K562 (cell line): ENCODE results near the gene ZDHHC17. TPM values are rescaled to one million over a fixed set of nuclear protein-coding genes. Genes with fewer than 3 reads are reported as not detected.

Experiments
- DEAF1 ChIP-seq: fragments of 450-650 bp; formaldehyde crosslinking; IDR thresholded peaks from 2 replicates; pipeline ENCODE4 v1.4.0; 2020; ENCODE audit warnings: mild to moderate bottlenecking, moderate library complexity
- EHMT2 ChIP-seq: fragments of 450-650 bp; IDR thresholded peaks from 2 replicates; pipeline ENCODE4 v1.6.1; 2018; ENCODE audit warnings: antibody characterized with exemption
- ETS1 ChIP-seq: conservative IDR thresholded peaks from 2 replicates; pipeline ENCODE4 v1.6.1; 2011; ENCODE audit warnings: low read depth, mild to moderate bottlenecking, low read length; ENCODE audit not compliant: control insufficient read depth
- ETV5 ChIP-seq: sonication (generic); formaldehyde crosslinking; IDR thresholded peaks from 2 replicates; pipeline ENCODE4 v1.4.0; 2020; ENCODE audit warnings: low read depth, mild to moderate bottlenecking, missing genetic modification reagents
- GATAD2B ChIP-seq: fragments of 450-650 bp; IDR thresholded peaks from 2 replicates; pipeline ENCODE4 v1.6.1; 2017; ENCODE audit warnings: mild to moderate bottlenecking, borderline replicate concordance
- GTF3C2 ChIP-seq: IDR thresholded peaks from 3 replicates; pipeline ENCODE4 v1.6.1; 2011; ENCODE audit warnings: borderline replicate concordance, mild to moderate bottlenecking, moderate library complexity; ENCODE audit not compliant: insufficient read length; ENCODE audit errors: extremely low read depth
- MED1 ChIP-seq: sonication (generic); formaldehyde crosslinking; IDR thresholded peaks from 2 replicates; pipeline ENCODE4 v1.8.1; 2023; ENCODE audit warnings: missing genetic modification reagents, borderline replicate concordance
- NCOA2 ChIP-seq, 2 experiments: fragments of 450-650 bp; IDR thresholded peaks; 2 replicates each; pipeline ENCODE4 v1.6.1; 2018; ENCODE audit warnings: mild to moderate bottlenecking in 2 of 2, moderate library complexity in 1 of 2; ENCODE audit not compliant: partially characterized antibody in 2 of 2
- NFYB ChIP-seq: IDR thresholded peaks from 2 replicates; pipeline ENCODE4 v1.6.1; 2011; ENCODE audit warnings: mild to moderate bottlenecking, moderate library complexity; ENCODE audit not compliant: insufficient read length; ENCODE audit errors: extremely low read depth
- POLR2H ChIP-seq: IDR thresholded peaks from 2 replicates; pipeline ENCODE4 v1.6.1; 2016; ENCODE audit warnings: missing genetic modification characterization, low read depth, mild to moderate bottlenecking, control low read depth, missing compliant biosample characterization, moderate library complexity
- STAG1 ChIP-seq: sonication (generic); formaldehyde crosslinking; IDR thresholded peaks from 2 replicates; pipeline ENCODE4 v1.5.0; 2020; ENCODE audit warnings: missing genetic modification reagents, borderline replicate concordance
- THAP12 ChIP-seq: fragments of 250-450 bp; sonication (Bioruptor Pico); IDR thresholded peaks from 2 replicates; pipeline ENCODE4 v1.9.0; 2021; ENCODE audit warnings: mild to moderate bottlenecking, inconsistent platforms
- ZNF140 ChIP-seq: fragments of 250-450 bp; sonication (Bioruptor Pico); IDR thresholded peaks from 2 replicates; pipeline ENCODE4 v1.8.0; 2021; ENCODE audit warnings: moderate library complexity, mild to moderate bottlenecking, inconsistent platforms
- ZNF740 ChIP-seq, 3 experiments: fragments of 200-800 bp in 1 of 3; sonication (Bioruptor generic) in 1 of 3; sonication (generic) in 1 of 3; formaldehyde crosslinking in 1 of 3; IDR thresholded peaks; 2 replicates each; pipeline versions ENCODE4 v1.6.1 to v1.8.0; 2016 to 2022; ENCODE audit warnings: mild to moderate bottlenecking in 2 of 3, missing compliant biosample characterization in 2 of 3, missing genetic modification characterization in 2 of 3, missing genetic modification reagents in 1 of 3
- ZNF780A ChIP-seq: fragments of 250-450 bp; sonication (Bioruptor Pico); IDR thresholded peaks from 2 replicates; pipeline ENCODE4 v1.5.0; 2021; ENCODE audit warnings: mild to moderate bottlenecking
- polyA plus RNA-seq, 8 experiments: library from polyadenylated mRNA; depleted of rRNA in 4 of 8; stranded (reverse) in 5 of 8; unstranded in 3 of 8; fragments of >200 nt; fragmentation: Nextera tagmentation in 2 of 8; fragmentation: Illumina TruSeq in 1 of 8; extraction: Ambion mirVana in 2 of 8; extraction: Trizol in 1 of 8; gene quantifications; 2 replicates each; pipeline versions ENCODE4 v1.2.1 to v1.2.3, GENCODE V29; 2011 to 2014; ENCODE audit warnings: inconsistent platforms in 1 of 8, missing spikeins in 1 of 8
- total RNA-seq, 7 experiments: library from RNA; depleted of rRNA in 6 of 7; stranded (reverse); fragments of >200 nt in 6 of 7; fragmentation: Illumina TruSeq in 2 of 7; extraction: Trizol in 2 of 7; gene quantifications; 2 replicates each; pipeline versions ENCODE4 v1.2.1 to v1.2.3, GENCODE V29; 2011 to 2021; ENCODE audit warnings: low replicate concordance in 1 of 7

Gene ZDHHC17
- total and polyA plus RNA-seq, 9 of the 15 experiments (the other 6 are each of a cell fraction or from before 2014, with no cell fraction given), result 6.7 to 66.0 (median 27.5) TPM

- TF ChIP-seq POLR2H (tag), result peak; percentile 85
- TF ChIP-seq THAP12 (CRISPR knock-in tag), result peak; percentile 75
- no peak for TF ChIP-seq ZNF740 (CRISPR knock-in tag; IDR thresholded peaks at IDR 0.05)
- TF ChIP-seq ZNF740 (tag; IDR thresholded peaks at IDR 0.05), result no peak
- no peak for TF ChIP-seq MED1
- TF ChIP-seq STAG1 (CRISPR knock-in tag), result no peak
- no peak for TF ChIP-seq NCOA2 (IDR thresholded peaks at IDR 0.05; ENCODE audit: partially characterized antibody in 2 of 2)
- TF ChIP-seq DEAF1, result no peak
- TF ChIP-seq ETS1, result peak; percentile 55; the same call in 1 of the 2 replicates
- TF ChIP-seq ZNF140 (CRISPR knock-in tag), result no peak
- no peak for TF ChIP-seq EHMT2
- TF ChIP-seq NFYB, result no peak
- TF ChIP-seq ZNF780A (CRISPR knock-in tag), result no peak
- no peak for TF ChIP-seq GTF3C2
- no peak; the same call in 1 of the 2 replicates for TF ChIP-seq GATAD2B
- no peak for TF ChIP-seq ETV5 (CRISPR knock-in tag)
These were observed at the start of gene ZDHHC17 (continued) for GRCh38 chr12:76763746-76764675.
